ENCODE results near the gene CCDC15. TPM values are rescaled to one million over a fixed set of nuclear protein-coding genes. Genes with fewer than 3 reads are reported as not detected.
"Not testable (repeated sequence)": the region's sequence is repeated elsewhere in the genome, so short reads cannot be mapped to it uniquely, and the experiment has no call there.

Gene CCDC15
- total RNA-seq, 1 donor from 2014 or later, result 2.9 TPM

GRCh38 chr11:124955035-124955434 is 1.0 kb downstream of the CCDC15 start:
- Histone ChIP-seq H3K36me3 (no peaks in the 10 kb centered on the region), H3K4me3 (no peak overlapping the region)

GRCh38 chr11:124961972-124962609 is 8.1 kb downstream of the CCDC15 start:
- H3K4me1 ChIP-seq, result no peaks in the 10 kb centered on the region
- H3K9me3 ChIP-seq, result no peaks in the 10 kb centered on the region
- intact Hi-C loops (cut with DNase I), result no loop called here
- no peak for DNase-seq (ENCODE audit: extremely low spot score in 2 of 2)
- H3K27ac ChIP-seq, result no peak overlapping the region
- no peaks in the 10 kb centered on the region for H3K36me3 ChIP-seq
- H3K4me3 ChIP-seq, result no peak overlapping the region
- TF ChIP-seq CTCF (IDR thresholded peaks at IDR 0.05) (peak; percentile 64 to 69 (median 68)), POLR2AphosphoS5 (IDR thresholded peaks at IDR 0.05; ENCODE audit: insufficient read depth in 1 of 2, low read depth in 1 of 2) (peak in 1 of 2 donors; percentile 30), POLR2A (IDR thresholded peaks at IDR 0.05) (no peak)
- H3K27me3 ChIP-seq, result no peaks in the 10 kb centered on the region

More at GRCh38 chr11:124955035-124955434, 1.0 kb downstream of the CCDC15 start:
- TF ChIP-seq POLR2AphosphoS5 (IDR thresholded peaks at IDR 0.05; ENCODE audit: insufficient read depth in 1 of 2, low read depth in 1 of 2) (no peak), CTCF (IDR thresholded peaks at IDR 0.05) (no peak), POLR2A (IDR thresholded peaks at IDR 0.05) (no peak)
- peaks cover 7% of the 10 kb centered on the region for H3K4me1 ChIP-seq
- no peaks in the 10 kb centered on the region for H3K9me3 ChIP-seq
- intact Hi-C loops (cut with DNase I), result no loop called here
- H3K27ac ChIP-seq, result no peak overlapping the region
- DNase-seq (ENCODE audit: extremely low spot score in 2 of 2), result no peak
- H3K27me3 ChIP-seq, result no peaks in the 10 kb centered on the region

GRCh38 chr11:124968197-124968596 is 14.2 kb downstream of the CCDC15 start:
- H3K9me3 ChIP-seq; H3K36me3 ChIP-seq; DNase-seq (ENCODE audit: extremely low spot score in 2 of 2); H3K4me3 ChIP-seq; intact Hi-C loops (cut with DNase I); H3K4me1 ChIP-seq; H3K27ac ChIP-seq; H3K27me3 ChIP-seq: not testable (repeated sequence)

GRCh38 chr11:124970925-124971324 is 16.9 kb downstream of the CCDC15 start:
- no peaks in the 10 kb centered on the region for H3K36me3 ChIP-seq
- no peaks in the 10 kb centered on the region for H3K9me3 ChIP-seq
- no peaks in the 10 kb centered on the region for H3K4me1 ChIP-seq
- TF ChIP-seq CTCF (IDR thresholded peaks at IDR 0.05), result no peak
- no peak for TF ChIP-seq POLR2A (IDR thresholded peaks at IDR 0.05)
- no peak for TF ChIP-seq POLR2AphosphoS5 (IDR thresholded peaks at IDR 0.05; ENCODE audit: insufficient read depth in 1 of 2, low read depth in 1 of 2)
- intact Hi-C loops (cut with DNase I), result no loop called here
- DNase-seq (ENCODE audit: extremely low spot score in 2 of 2), result no peak
- H3K4me3 ChIP-seq, result no peak overlapping the region
- no peaks in the 10 kb centered on the region for H3K27me3 ChIP-seq
- no peak overlapping the region for H3K27ac ChIP-seq

GRCh38 chr11:124971810-124972209 is 17.8 kb downstream of the CCDC15 start:
- no peak for TF ChIP-seq POLR2A (IDR thresholded peaks at IDR 0.05)
- TF ChIP-seq POLR2AphosphoS5 (IDR thresholded peaks at IDR 0.05; ENCODE audit: insufficient read depth in 1 of 2, low read depth in 1 of 2), result no peak
- no peak for TF ChIP-seq CTCF (IDR thresholded peaks at IDR 0.05)
- no peak overlapping the region for H3K4me3 ChIP-seq
- intact Hi-C loops (cut with DNase I), result no loop called here
- no peaks in the 10 kb centered on the region for H3K9me3 ChIP-seq
- H3K27ac ChIP-seq, result no peak overlapping the region
- no peaks in the 10 kb centered on the region for H3K36me3 ChIP-seq
- no peaks in the 10 kb centered on the region for H3K4me1 ChIP-seq
- H3K27me3 ChIP-seq, result no peaks in the 10 kb centered on the region
- no peak for DNase-seq (ENCODE audit: extremely low spot score in 2 of 2)

Data from vagina (tissue), 2 donors.